GM19023 (cell line): ENCODE measurements around the gene IQUB.
"Not testable (repeated sequence)": the region's sequence is repeated elsewhere in the genome, so short reads cannot be mapped to it uniquely, and the experiment has no call there.

Experiments used
- ATAC-seq: cut with Tn5 transposase; IDR thresholded peaks from one replicate; pipeline ENCODE4 v1.9.1; 2021; ENCODE audit warnings: mild to moderate bottlenecking, moderate library complexity; ENCODE audit not compliant: unreplicated experiment

The IQUB gene

DNA sequence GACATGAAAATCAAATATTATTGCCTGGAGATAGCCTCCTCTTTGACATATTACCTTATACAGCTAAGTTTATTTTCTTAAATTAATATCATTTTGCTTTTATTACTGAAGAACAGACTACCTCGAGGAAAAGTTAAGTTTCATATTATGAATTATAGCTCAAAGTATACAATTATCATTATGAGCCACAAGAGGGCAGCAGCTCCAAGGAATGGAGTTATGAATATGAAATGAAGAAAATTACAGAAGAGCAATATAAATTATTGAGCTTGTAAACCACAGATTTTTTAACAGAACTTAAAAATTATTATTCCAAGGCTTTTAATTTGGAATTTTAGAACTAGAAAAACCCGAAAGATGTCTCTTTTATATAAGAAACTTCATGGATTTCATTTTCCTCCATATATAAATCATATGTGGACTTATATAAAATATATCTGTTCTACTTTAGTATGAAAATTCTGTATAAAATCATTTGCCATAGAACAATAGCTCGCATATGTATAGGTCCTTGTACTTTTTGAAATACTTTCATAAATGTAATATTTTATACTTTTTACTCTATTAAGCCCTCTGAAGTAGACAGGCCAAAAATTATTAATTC is 40.1 kb downstream of the IQUB start:
- peak; percentile 56 for ATAC-seq

GRCh38 chr7:123492485-123492884 is 41.9 kb downstream of the IQUB start:
- peak; percentile 84 for ATAC-seq

DNA sequence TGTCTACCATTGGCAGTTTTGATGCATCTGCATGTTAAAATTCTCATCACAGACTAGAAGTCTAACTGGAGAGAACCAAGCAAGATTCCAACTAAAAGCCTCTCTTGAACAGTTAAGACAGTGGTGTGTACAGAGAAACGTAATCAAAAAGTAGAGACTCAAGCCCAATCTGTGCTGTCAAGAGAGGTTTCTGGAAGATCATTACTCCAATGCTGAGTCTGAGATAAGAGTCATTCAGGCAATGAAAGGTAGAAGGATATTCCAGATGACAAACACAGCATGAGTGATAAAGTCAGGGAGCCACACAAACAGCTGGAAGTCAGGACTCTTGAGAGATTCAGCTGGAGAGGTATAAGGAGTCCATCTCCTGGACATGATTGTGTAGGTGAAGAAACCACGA is 48.7 kb downstream of the IQUB start:
- no peak for ATAC-seq

- ATAC-seq = no peak
These were observed 49.2 kb downstream of the IQUB start for GRCh38 chr7:123485187-123485586.

- no peak for ATAC-seq
These were observed 50.2 kb downstream of the IQUB start for GRCh38 chr7:123484199-123484598.

DNA sequence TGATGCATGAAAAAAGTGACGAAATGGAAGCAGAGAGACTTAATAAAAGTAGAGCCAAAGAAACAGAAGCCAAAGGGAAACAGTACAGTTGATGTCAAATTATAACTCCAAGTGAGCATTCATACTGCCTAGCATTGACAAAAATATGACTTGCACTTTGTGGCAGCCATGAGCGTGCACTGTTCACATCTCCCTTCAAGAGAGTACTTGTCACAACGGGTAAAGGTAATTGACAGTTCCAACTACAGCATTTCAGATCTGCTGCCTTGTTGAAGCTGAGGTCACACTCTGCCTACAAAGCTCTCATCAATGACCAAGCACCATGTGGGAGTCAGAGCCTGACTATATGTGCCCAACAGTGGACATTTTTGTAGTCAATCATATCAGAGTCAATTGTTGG is 54.3 kb downstream of the IQUB start:
- no peak for ATAC-seq

GRCh38 chr7:123478056-123478455 is 56.3 kb downstream of the IQUB start:
- ATAC-seq = not testable (repeated sequence)

DNA sequence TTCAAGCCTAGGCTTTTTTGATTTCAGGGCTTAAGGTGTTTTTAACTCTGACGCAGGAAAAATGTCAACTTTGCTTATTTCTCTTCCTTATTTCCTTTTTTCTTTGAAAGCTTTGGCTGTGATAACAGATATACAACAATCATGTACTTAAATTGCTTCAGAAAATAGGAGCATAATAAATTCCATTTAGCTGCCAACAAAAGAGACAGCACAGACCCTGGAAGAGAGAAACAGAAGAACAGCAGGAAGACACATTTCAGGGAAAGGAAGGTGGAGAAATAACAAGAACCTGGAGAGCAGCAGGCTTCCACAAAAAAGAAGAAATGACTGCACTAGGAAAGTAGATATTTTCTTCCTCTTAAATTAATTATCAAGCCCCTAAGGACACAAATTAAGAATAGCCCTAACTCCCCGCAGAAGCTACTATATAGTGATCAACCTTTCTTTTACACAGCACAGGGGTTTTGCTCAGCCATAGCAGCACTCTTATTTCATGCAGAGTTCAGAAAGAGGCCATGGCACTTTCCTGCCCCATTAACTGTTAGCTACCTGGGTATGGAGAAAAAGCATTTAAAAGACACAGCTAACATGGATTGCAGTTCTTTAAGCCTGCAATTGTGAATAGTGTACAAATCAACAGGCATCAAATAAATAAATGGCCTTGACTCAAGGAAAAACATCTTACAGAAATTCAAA is 61.5 kb downstream of the IQUB start:
- ATAC-seq = no peak

- ATAC-seq = no peak
These were observed 62.1 kb downstream of the IQUB start for GRCh38 chr7:123472327-123472726.

DNA sequence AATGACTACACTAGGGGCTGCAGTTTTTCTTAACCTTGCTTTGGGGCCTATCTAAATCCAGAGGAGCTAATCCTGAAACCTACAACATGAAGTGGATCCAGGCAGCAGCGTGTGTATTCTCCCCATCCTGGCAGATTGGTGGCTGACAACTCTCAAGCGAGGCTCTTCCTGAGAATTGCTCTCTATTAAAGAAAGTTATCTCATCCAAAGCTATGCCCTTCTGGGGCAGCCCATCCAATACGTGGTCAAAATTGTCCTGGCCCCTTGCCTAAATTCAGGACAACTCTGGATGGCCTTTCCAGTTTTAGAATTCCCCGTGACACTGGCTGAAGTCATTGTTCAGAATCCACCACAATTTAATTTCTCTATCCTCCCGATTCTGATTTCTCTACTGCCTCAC is 66.1 kb downstream of the IQUB start:
- ATAC-seq = no peak

DNA sequence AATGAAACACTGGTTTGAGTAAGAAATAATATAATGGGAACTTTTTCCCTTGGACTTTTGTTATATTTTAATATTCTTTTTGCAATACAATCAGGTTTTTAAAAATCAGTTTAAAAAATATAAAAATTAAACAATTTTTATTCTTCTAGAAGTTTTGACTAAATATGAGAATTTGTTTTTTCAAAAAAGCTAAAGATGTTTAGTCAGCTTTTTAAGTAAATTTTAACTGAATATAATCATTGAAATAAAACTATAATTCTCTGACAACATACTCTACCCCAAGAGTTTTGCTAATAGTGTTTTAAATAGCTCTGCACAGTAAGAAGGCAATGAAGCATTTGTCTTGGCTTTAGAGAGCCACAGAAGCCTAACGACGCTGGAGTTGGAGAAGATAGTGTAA is 70.5 kb downstream of the IQUB start:
- ATAC-seq = no peak

DNA sequence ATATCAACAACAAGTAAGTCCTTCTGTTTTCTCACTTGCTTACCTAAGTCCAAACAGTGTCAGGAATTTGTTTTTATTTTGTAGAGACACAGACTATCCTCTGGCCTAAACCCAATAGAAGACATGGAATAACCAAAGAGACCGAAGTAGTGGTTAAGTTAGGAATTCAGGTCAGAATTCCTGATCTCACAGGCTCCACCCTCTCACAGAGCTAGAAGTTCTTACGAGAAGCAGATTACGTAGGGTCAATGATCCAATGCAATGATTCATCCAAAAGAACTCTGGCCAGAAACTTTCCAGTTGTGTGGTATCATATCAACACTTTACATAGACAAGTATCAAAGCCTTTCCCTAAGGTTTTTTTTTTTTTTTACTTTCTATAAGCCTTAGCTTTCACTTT is 73.8 kb downstream of the IQUB start:
- ATAC-seq = no peak

GRCh38 chr7:123455965-123456470 is 78.4 kb downstream of the IQUB start:
- no peak for ATAC-seq

DNA sequence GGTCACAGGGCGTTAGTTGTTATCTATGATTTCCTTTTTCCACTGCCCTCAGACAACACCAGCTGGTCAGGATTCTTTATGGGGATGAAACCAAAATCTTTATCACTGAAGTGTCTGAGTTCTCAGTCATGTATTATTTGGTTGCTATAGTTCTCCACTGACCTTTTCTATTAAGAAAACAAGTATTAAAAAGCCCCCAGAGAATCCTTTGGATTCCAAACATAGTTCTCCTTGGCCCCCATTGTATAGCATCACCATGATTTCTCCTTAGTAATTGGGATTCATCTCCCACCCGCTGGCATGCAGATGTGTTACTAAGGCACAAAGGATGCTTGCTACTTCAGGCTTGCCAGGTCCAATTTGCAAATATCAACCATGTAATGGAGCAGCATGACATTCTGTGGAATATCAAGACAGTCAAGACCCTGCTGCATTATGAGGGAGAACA is 94.3 kb downstream of the IQUB start:
- no peak for ATAC-seq

- ATAC-seq = no peak
These were observed 95.2 kb downstream of the IQUB start for GRCh38 chr7:123439191-123439590.

DNA sequence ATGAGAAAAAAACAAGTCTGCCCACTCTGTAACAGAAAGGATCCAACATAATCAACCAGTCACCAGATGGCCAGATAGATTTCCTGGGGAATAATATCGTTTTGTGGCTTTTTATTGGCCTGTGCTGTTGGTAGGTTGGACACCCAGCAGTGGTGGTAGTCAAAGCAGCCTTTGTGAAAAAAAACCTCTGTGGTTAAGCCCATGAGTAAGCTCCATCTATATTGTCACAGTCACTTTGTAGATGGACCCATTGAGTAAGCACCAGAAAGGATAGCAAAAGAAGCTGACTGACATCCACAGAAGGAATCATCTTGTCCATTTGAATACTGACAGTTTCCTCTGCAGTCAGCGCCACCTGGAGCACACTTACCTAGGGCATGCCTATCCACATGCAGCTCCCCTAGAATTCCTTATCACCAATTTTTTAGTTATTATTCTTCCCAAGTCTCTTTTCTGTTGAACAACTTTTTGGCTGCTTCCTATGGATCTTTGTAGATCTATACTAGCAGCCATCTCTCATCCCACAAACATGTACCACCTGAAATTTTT is 96.9 kb downstream of the IQUB start:
- ATAC-seq = no peak

- ATAC-seq = no peak
These were observed 99.2 kb downstream of the IQUB start for GRCh38 chr7:123435080-123435700.

GRCh38 chr7:123433665-123434064 is 100.7 kb downstream of the IQUB start:
- no peak for ATAC-seq

DNA sequence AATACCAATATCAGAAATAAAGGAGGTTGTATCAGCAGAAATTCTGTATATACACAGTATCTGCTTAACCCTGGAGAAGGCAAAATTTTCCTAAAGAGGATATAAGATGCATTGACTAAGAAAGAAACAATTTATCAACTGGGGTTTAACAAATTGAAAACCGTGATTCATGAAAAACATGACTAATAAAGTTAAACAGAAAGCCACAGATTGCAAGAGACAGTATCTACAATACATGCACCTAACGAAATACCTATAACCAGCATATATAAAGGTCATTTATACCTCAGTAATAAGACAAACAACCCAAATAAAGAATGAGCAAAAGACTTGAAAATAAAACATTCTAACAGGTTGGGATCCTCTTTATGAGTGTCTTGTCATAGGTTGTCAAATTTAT is 101.8 kb downstream of the IQUB start:
- ATAC-seq = no peak

DNA sequence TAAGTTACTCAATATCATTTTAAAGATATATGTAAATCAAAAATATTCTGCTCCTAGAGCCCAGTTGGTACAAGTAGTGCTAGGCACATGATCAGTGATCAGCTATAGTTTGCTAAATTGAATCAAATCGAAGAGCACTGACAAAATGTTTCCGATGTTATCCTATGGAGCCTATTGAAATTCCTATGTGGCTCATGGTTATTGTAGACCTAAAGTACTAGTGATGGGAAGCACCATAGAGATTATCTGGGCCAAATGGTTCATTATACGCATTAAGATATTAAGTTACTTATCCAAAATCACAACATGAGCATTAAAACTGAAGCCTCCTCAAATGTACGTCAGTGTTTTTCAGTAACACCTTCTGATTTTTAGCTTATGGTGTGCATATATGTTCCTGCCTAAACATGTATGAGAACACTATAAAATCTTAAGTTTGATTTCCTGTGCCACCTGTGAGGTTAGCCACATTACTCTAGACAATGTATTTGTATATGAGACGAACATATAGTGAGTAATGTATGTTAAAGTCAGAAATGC is 103.2 kb downstream of the IQUB start:
- no peak for ATAC-seq

- ATAC-seq = no peak
These were observed 109.1 kb downstream of the IQUB start for GRCh38 chr7:123425246-123425645.

GRCh38 chr7:123424463-123424862 is 109.9 kb downstream of the IQUB start:
- ATAC-seq = no peak
